SK-N-SH (cell line): Measurements from ENCODE around the gene NYAP2. TPM values are rescaled to one million over a fixed set of nuclear protein-coding genes. Genes with fewer than 3 reads are reported as not detected.

Experiments
- CTCF ChIA-PET: fragments of 300-600, 350-600 bp; formaldehyde crosslinking; extraction: SDS; loops from one replicate; lab custom pipeline; 2021; lab: Yijun Ruan, JAX
- POLR2A ChIA-PET: fragments of 350-600 bp; sonication (Branson Sonifier 250); formaldehyde crosslinking; extraction: SDS; loops from one replicate; lab custom pipeline; 2020; ENCODE audit warnings: antibody characterized with exemption, inconsistent platforms; lab: Yijun Ruan, JAX
- DNase-seq: peaks from one replicate; pipeline ENCODE4 v3.0.0; 2012
- H2AFZ ChIP-seq: fragments of 200-600 bp; sonication (generic); 2 replicates; pipeline ENCODE4 v1.8.1; 2016; ENCODE audit warnings: antibody characterized with exemption, mild to moderate bottlenecking, low read depth
- H3F3A ChIP-seq: fragments of 200-600 bp; sonication (generic); replicated peaks from 2 replicates; pipeline ENCODE3; 2016; ENCODE audit warnings: antibody characterized with exemption, mild to moderate bottlenecking; ENCODE audit not compliant: insufficient read depth
- H3K27ac ChIP-seq, 2 experiments: fragments of 200-500 bp in 1 of 2; fragments of 200-600 bp in 1 of 2; sonication (Bioruptor generic) in 1 of 2; sonication (generic), shearing (Covaris generic) in 1 of 2; 2 replicates each; pipeline versions ENCODE4 v1.5.1 to v1.6.1; 2014 to 2016; ENCODE audit warnings: low read depth in 2 of 2, inconsistent platforms in 1 of 2, low read length in 1 of 2, mild to moderate bottlenecking in 1 of 2, mixed read lengths in 1 of 2
- H3K27me3 ChIP-seq: fragments of 200-600 bp; sonication (generic), shearing (Covaris generic); 2 replicates; pipeline ENCODE4 v1.6.1; 2016; ENCODE audit warnings: mixed run types; ENCODE audit not compliant: insufficient read depth
- H3K36me3 ChIP-seq, 2 experiments: fragments of 200-500 bp in 1 of 2; fragments of 200-600 bp in 1 of 2; sonication (Bioruptor generic) in 1 of 2; sonication (generic) in 1 of 2; replicated peaks in 1 of 2; 2 replicates each; pipeline versions ENCODE3 to v1.5.1; 2014 to 2016; ENCODE audit warnings: low read length in 1 of 2, mild to moderate bottlenecking in 1 of 2; ENCODE audit not compliant: insufficient read depth in 2 of 2, control insufficient read depth in 1 of 2
- H3K4me1 ChIP-seq, 2 experiments: fragments of 200-500 bp in 1 of 2; fragments of 200-600 bp in 1 of 2; sonication (Bioruptor generic) in 1 of 2; sonication (generic), shearing (Covaris generic) in 1 of 2; 2 replicates each; pipeline versions ENCODE4 v1.5.1 to v1.6.1; 2014 to 2016; ENCODE audit warnings: low read depth in 1 of 2, low read length in 1 of 2, mixed run types in 1 of 2; ENCODE audit not compliant: insufficient read depth in 2 of 2, control insufficient read depth in 1 of 2
- H3K4me2 ChIP-seq: fragments of 200-600 bp; sonication (generic), shearing (Covaris generic); 2 replicates; pipeline ENCODE4 v1.6.1; 2017; ENCODE audit warnings: mixed run types
- H3K4me3 ChIP-seq, 2 experiments: fragments of 200-500 bp in 1 of 2; fragments of 200-600 bp in 1 of 2; sonication (Bioruptor generic) in 1 of 2; sonication (generic), shearing (Covaris generic) in 1 of 2; 2 replicates each; pipeline versions ENCODE4 v1.5.1 to v1.8.1; 2014 to 2016; ENCODE audit warnings: low read depth in 2 of 2, inconsistent platforms in 1 of 2, low read length in 1 of 2, mild to moderate bottlenecking in 1 of 2, mixed read lengths in 1 of 2, moderate library complexity in 1 of 2
- H3K79me2 ChIP-seq: fragments of 200-600 bp; sonication (generic); 2 replicates; pipeline ENCODE4 v1.8.1; 2017; ENCODE audit warnings: mild to moderate bottlenecking; ENCODE audit not compliant: insufficient read depth
- H3K9ac ChIP-seq: fragments of 200-600 bp; sonication (generic); 2 replicates; pipeline ENCODE4 v1.6.1; 2017; ENCODE audit warnings: mixed run types
- H3K9me2 ChIP-seq: fragments of 200-600 bp; sonication (generic); 2 replicates; pipeline ENCODE4 v1.6.1; 2017; ENCODE audit warnings: mixed run types
- H3K9me3 ChIP-seq: fragments of 200-600 bp; sonication (generic); 2 replicates; pipeline ENCODE4 v1.6.1; 2017; ENCODE audit warnings: mixed run types, mild to moderate bottlenecking, moderate library complexity
- H4K20me1 ChIP-seq: fragments of 200-600 bp; sonication (generic); 2 replicates; pipeline ENCODE4 v1.6.1; 2017; ENCODE audit warnings: mild to moderate bottlenecking, mixed run types; ENCODE audit not compliant: insufficient read depth
- CHD2 ChIP-seq: fragments of 150-350 bp; IDR thresholded peaks from 2 replicates; pipeline ENCODE4 v1.6.1; 2018; ENCODE audit warnings: low read length; ENCODE audit not compliant: partially characterized antibody
- ELF1 ChIP-seq: IDR thresholded peaks from 2 replicates; pipeline ENCODE4 v1.4.0; 2012
- EP300 ChIP-seq, 2 experiments: IDR thresholded peaks; 2 replicates each; pipeline versions ENCODE4 v1.4.0 to v1.6.1; 2012; ENCODE audit warnings: borderline replicate concordance in 1 of 2, low read depth in 1 of 2, low read length in 1 of 2
- EZH2phosphoT487 ChIP-seq: fragments of 200-600 bp; sonication (generic); IDR thresholded peaks from 2 replicates; pipeline ENCODE4 v1.6.1; 2017; ENCODE audit warnings: low read depth, mixed run types, mild to moderate bottlenecking, antibody characterized with exemption, moderate library complexity, borderline replicate concordance
- MXI1 ChIP-seq: IDR thresholded peaks from 2 replicates; pipeline ENCODE4 v1.6.1; 2012; ENCODE audit warnings: mild to moderate bottlenecking, low read depth, low read length, improper control_type of control experiment
- RAD21 ChIP-seq: IDR thresholded peaks from 2 replicates; pipeline ENCODE4 v1.6.1; 2012; ENCODE audit warnings: mild to moderate bottlenecking, low read length
- RCOR1 ChIP-seq: fragments of 150-350 bp; IDR thresholded peaks from 2 replicates; pipeline ENCODE4 v1.6.1; 2017; ENCODE audit warnings: antibody characterized with exemption, low read length
- RFX5 ChIP-seq: IDR thresholded peaks from 2 replicates; pipeline ENCODE4 v1.6.1; 2012; ENCODE audit warnings: mild to moderate bottlenecking, improper control_type of control experiment, low read length
- SIN3A ChIP-seq: IDR thresholded peaks from 2 replicates; pipeline ENCODE4 v1.6.1; 2012; ENCODE audit warnings: low read depth, mild to moderate bottlenecking, low read length, moderate library complexity, borderline replicate concordance
- SMC3 ChIP-seq: IDR thresholded peaks from 2 replicates; pipeline ENCODE4 v1.6.1; 2012; ENCODE audit warnings: low read depth, low read length, improper control_type of control experiment
- TEAD4 ChIP-seq: IDR thresholded peaks from 2 replicates; pipeline ENCODE4 v1.4.0; 2012; ENCODE audit warnings: mild to moderate bottlenecking, borderline replicate concordance; ENCODE audit not compliant: insufficient read depth
- WGBS: methylation state at CpG from one replicate; pipeline ENCODE4 v1.1.6; 2017; ENCODE audit warnings: low lambda C conversion rate; 5-methylcytosine and 5-hydroxymethylcytosine counted together
- polyA plus RNA-seq, 3 experiments: library from polyadenylated mRNA; depleted of rRNA; stranded (reverse); fragments of >200 nt; gene quantifications; 2 replicates each; pipeline ENCODE4 v1.2.3, GENCODE V29; 2012
- TF ChIP-seq, protein P1 (sequence below): IDR thresholded peaks from 2 replicates; pipeline ENCODE4 v1.4.0; 2012; ENCODE audit warnings: low read depth
- TF ChIP-seq, protein P2 (sequence below): fragments of 200-600 bp; sonication (generic); IDR thresholded peaks from 2 replicates; pipeline ENCODE4 v1.6.1; 2017; ENCODE audit warnings: antibody characterized with exemption, mild to moderate bottlenecking, moderate library complexity
- TF ChIP-seq, protein P3 (sequence below): IDR thresholded peaks from 2 replicates; pipeline ENCODE4 v1.6.1; 2012; ENCODE audit warnings: mild to moderate bottlenecking, low read depth, low read length, moderate library complexity

NYAP2 gene
- polyA plus RNA-seq, 1 of the 3 experiments (the other 2 are of a cell fraction): not detected

GRCh38 chr2:225462945-225463344, 63.4 kb downstream of the NYAP2 start:
- POLR2A ChIA-PET: no interaction called here
- no peaks in the 10 kb centered on the region for H3K27me3 ChIP-seq
- H3K79me2 ChIP-seq: no peaks in the 10 kb centered on the region
- H3F3A ChIP-seq: no peaks in the 10 kb centered on the region
- no peak overlapping the region for H3K27ac ChIP-seq
- no peaks in the 10 kb centered on the region for H3K36me3 ChIP-seq
- H3K4me2 ChIP-seq: no peak overlapping the region
- no peaks in the 10 kb centered on the region for H4K20me1 ChIP-seq
- H3K9me2 ChIP-seq: no peaks in the 10 kb centered on the region
- no peaks in the 10 kb centered on the region for H3K9me3 ChIP-seq
- CTCF ChIA-PET: interaction anchor here (0.8 kb wide), 1 partner anchor 32 kb away, joined by 5 read pairs; no protein-coding TSS in a partner anchor
- H2AFZ ChIP-seq: no peak overlapping the region
- no peak for DNase-seq
- no peak overlapping the region for H3K9ac ChIP-seq
- H3K4me3 ChIP-seq: no peak overlapping the region
- no peaks in the 10 kb centered on the region for H3K4me1 ChIP-seq
- TF ChIP-seq RAD21 (no peak), ELF1 (no peak)

GRCh38 chr2:225463449-225463848, 63.9 kb downstream of the NYAP2 start:
- Histone ChIP-seq H4K20me1 (no peaks in the 10 kb centered on the region), H3K4me3 (no peak overlapping the region), H3K9ac (no peak overlapping the region), H3K79me2 (no peaks in the 10 kb centered on the region), H3K36me3 (no peaks in the 10 kb centered on the region), H3F3A (no peaks in the 10 kb centered on the region), H3K4me1 (no peaks in the 10 kb centered on the region), H3K27ac (no peak overlapping the region)
- POLR2A ChIA-PET: no interaction called here
- 54% methylated on average over 1 of the region's 1 CpG for WGBS
- CTCF ChIA-PET: no interaction called here
- TF ChIP-seq TEAD4 (no peak), CHD2 (no peak), RFX5 (no peak), RCOR1 (no peak), EP300 (IDR thresholded peaks at IDR 0.05; ENCODE audit: borderline replicate concordance in 1 of 2, low read depth in 1 of 2, low read length in 1 of 2) (no peak), MXI1 (no peak), RAD21 (no peak), SMC3 (no peak)
- TF ChIP-seq, protein P1, sequence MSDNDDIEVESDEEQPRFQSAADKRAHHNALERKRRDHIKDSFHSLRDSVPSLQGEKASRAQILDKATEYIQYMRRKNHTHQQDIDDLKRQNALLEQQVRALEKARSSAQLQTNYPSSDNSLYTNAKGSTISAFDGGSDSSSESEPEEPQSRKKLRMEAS: no peak
- TF ChIP-seq, all 33 proteins: peak for 0
- Histone ChIP-seq H2AFZ (no peak overlapping the region), H3K4me2 (no peak overlapping the region), H3K9me3 (no peaks in the 10 kb centered on the region), H3K9me2 (no peaks in the 10 kb centered on the region), H3K27me3 (no peaks in the 10 kb centered on the region)
- DNase-seq: no peak

- no peak overlapping the region for H3K9ac ChIP-seq
- TF ChIP-seq, protein P2, sequence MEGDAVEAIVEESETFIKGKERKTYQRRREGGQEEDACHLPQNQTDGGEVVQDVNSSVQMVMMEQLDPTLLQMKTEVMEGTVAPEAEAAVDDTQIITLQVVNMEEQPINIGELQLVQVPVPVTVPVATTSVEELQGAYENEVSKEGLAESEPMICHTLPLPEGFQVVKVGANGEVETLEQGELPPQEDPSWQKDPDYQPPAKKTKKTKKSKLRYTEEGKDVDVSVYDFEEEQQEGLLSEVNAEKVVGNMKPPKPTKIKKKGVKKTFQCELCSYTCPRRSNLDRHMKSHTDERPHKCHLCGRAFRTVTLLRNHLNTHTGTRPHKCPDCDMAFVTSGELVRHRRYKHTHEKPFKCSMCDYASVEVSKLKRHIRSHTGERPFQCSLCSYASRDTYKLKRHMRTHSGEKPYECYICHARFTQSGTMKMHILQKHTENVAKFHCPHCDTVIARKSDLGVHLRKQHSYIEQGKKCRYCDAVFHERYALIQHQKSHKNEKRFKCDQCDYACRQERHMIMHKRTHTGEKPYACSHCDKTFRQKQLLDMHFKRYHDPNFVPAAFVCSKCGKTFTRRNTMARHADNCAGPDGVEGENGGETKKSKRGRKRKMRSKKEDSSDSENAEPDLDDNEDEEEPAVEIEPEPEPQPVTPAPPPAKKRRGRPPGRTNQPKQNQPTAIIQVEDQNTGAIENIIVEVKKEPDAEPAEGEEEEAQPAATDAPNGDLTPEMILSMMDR: no peak
- TF ChIP-seq, protein P3, sequence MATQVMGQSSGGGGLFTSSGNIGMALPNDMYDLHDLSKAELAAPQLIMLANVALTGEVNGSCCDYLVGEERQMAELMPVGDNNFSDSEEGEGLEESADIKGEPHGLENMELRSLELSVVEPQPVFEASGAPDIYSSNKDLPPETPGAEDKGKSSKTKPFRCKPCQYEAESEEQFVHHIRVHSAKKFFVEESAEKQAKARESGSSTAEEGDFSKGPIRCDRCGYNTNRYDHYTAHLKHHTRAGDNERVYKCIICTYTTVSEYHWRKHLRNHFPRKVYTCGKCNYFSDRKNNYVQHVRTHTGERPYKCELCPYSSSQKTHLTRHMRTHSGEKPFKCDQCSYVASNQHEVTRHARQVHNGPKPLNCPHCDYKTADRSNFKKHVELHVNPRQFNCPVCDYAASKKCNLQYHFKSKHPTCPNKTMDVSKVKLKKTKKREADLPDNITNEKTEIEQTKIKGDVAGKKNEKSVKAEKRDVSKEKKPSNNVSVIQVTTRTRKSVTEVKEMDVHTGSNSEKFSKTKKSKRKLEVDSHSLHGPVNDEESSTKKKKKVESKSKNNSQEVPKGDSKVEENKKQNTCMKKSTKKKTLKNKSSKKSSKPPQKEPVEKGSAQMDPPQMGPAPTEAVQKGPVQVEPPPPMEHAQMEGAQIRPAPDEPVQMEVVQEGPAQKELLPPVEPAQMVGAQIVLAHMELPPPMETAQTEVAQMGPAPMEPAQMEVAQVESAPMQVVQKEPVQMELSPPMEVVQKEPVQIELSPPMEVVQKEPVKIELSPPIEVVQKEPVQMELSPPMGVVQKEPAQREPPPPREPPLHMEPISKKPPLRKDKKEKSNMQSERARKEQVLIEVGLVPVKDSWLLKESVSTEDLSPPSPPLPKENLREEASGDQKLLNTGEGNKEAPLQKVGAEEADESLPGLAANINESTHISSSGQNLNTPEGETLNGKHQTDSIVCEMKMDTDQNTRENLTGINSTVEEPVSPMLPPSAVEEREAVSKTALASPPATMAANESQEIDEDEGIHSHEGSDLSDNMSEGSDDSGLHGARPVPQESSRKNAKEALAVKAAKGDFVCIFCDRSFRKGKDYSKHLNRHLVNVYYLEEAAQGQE: no peak
- TF ChIP-seq EZH2phosphoT487: no peak
- no peak for TF ChIP-seq SIN3A
- TF ChIP-seq, protein P1: no peak
- TF ChIP-seq, all 33 proteins: peak for 0
- H3K27ac ChIP-seq: no peak overlapping the region
- DNase-seq: no peak
- no peaks in the 10 kb centered on the region for H3K9me2 ChIP-seq
- peak overlapping the region; percentile 40; the same call in 1 of the 2 replicates for H2AFZ ChIP-seq
- ChIA-PET POLR2A (no interaction called here), CTCF (interaction anchor here (0.6 to 1.5 kb wide), 3 partner anchors 13 to 135 kb away, joined by 3 read pairs; no protein-coding TSS in a partner anchor)
- no peak overlapping the region for H3K4me2 ChIP-seq
- H3K27me3 ChIP-seq: no peaks in the 10 kb centered on the region
- WGBS: 64% methylated on average over 10 of the region's 10 CpGs
- no peak overlapping the region for H3K4me3 ChIP-seq
- no peaks in the 10 kb centered on the region for H3K79me2 ChIP-seq
- H3K9me3 ChIP-seq: no peaks in the 10 kb centered on the region
- no peaks in the 10 kb centered on the region for H3K36me3 ChIP-seq
- H3K4me1 ChIP-seq: no peaks in the 10 kb centered on the region
- no peaks in the 10 kb centered on the region for H4K20me1 ChIP-seq
- H3F3A ChIP-seq: no peaks in the 10 kb centered on the region
Observed at GRCh38 chr2:225464346-225465025, 65.0 kb downstream of the NYAP2 start.
